A549 (cell line): ENCODE data around the gene ATG101. TPM values are rescaled to one million over a fixed set of nuclear protein-coding genes. Genes with fewer than 3 reads are reported as not detected.

Experiments used
- ATAC-seq, 2 experiments: fragments of 200-7000 bp in 1 of 2; fragments of >200 bp in 1 of 2; cut with Nextera tagmentation in 1 of 2; cut with Tn5 transposase in 1 of 2; 3 replicates each; pipeline versions ENCODE4 v1.8.0 to v1.9.1; 2018 to 2020; ENCODE audit warnings: mild to moderate bottlenecking in 1 of 2, moderate library complexity in 1 of 2
- CTCF ChIA-PET: fragments of 300-600 bp; sonication (Branson Sonifier 250); formaldehyde crosslinking; extraction: SDS; loops from one replicate; lab custom pipeline; 2021; ENCODE audit warnings: antibody characterized with exemption, inconsistent platforms; lab: Yijun Ruan, JAX
- POLR2A ChIA-PET: fragments of 350-600 bp; formaldehyde crosslinking; extraction: SDS; loops from one replicate; lab custom pipeline; 2021; ENCODE audit warnings: antibody characterized with exemption, inconsistent platforms; lab: Yijun Ruan, JAX
- DNase-seq, 2 experiments: peaks; one replicate each; pipeline versions ENCODE4 v3.0.0 to v3.0.0-alpha.2; 2011 to 2016; ENCODE audit warnings: low read depth in 1 of 2, low spot score in 1 of 2
- FAIRE-seq: peaks from 2 replicates; lab custom pipeline; 2011; peaks lifted over from hg19 to GRCh38; lab: Jason Lieb, UNC
- H3K27ac ChIP-seq, 2 experiments: fragments of >200 bp; sonication (Bioruptor Twin); formaldehyde crosslinking; 3 replicates each; pipeline ENCODE4 v1.5.1; 2016 to 2017
- H3K4me1 ChIP-seq: fragments of >200 bp; sonication (Bioruptor Twin); formaldehyde crosslinking; 3 replicates; pipeline ENCODE4 v1.6.1; 2016
- H3K4me2 ChIP-seq: fragments of >200 bp; sonication (Bioruptor Twin); formaldehyde crosslinking; 3 replicates; pipeline ENCODE4 v1.6.1; 2016
- H3K4me3 ChIP-seq: fragments of >200 bp; sonication (Bioruptor Twin); formaldehyde crosslinking; 3 replicates; pipeline ENCODE4 v1.5.1; 2016
- H3K9me3 ChIP-seq: fragments of >200 bp; sonication (Bioruptor Twin); formaldehyde crosslinking; 3 replicates; pipeline ENCODE4 v1.6.1; 2016
- CEBPB ChIP-seq, 2 experiments: fragments of >200 bp in 1 of 2; sonication (Bioruptor Twin) in 1 of 2; formaldehyde crosslinking in 1 of 2; IDR thresholded peaks; 2 replicates each; pipeline ENCODE4 v1.6.1; 2012 to 2016
- EHF ChIP-seq: fragments of 250-450 bp; sonication (Bioruptor Pico); IDR thresholded peaks from 2 replicates; pipeline ENCODE4 v1.5.0; 2020; ENCODE audit warnings: mild to moderate bottlenecking
- EHMT2 ChIP-seq: fragments of 200-600 bp; sonication (generic); IDR thresholded peaks from 2 replicates; pipeline ENCODE4 v1.6.1; 2016; ENCODE audit warnings: antibody characterized with exemption, low read depth, mild to moderate bottlenecking, moderate library complexity
- ESRRA ChIP-seq: fragments of 150-350 bp; IDR thresholded peaks from 2 replicates; pipeline ENCODE4 v1.6.1; 2014; ENCODE audit warnings: mild to moderate bottlenecking, low read length, borderline replicate concordance
- FOSB ChIP-seq: fragments of 250-450 bp; sonication (Bioruptor Pico); IDR thresholded peaks from 2 replicates; pipeline ENCODE4 v1.5.0; 2020; ENCODE audit warnings: mild to moderate bottlenecking, moderate library complexity
- FOSL2 ChIP-seq, 2 experiments: fragments of 450-650 bp in 1 of 2; fragments of >200 bp in 1 of 2; sonication (Bioruptor Twin) in 1 of 2; formaldehyde crosslinking; IDR thresholded peaks; 2 replicates each; pipeline versions ENCODE4 v1.5.0 to v1.6.1; 2016 to 2020; ENCODE audit warnings: mild to moderate bottlenecking in 1 of 2, moderate library complexity in 1 of 2
- FOXS1 ChIP-seq: fragments of 250-450 bp; sonication (Bioruptor Pico); IDR thresholded peaks from 2 replicates; pipeline ENCODE4 v1.5.0; 2020; ENCODE audit warnings: mild to moderate bottlenecking, moderate library complexity
- HDAC2 ChIP-seq: fragments of 200-600 bp; sonication (generic); IDR thresholded peaks from 2 replicates; pipeline ENCODE4 v1.6.1; 2016
- HEYL ChIP-seq: fragments of 250-450 bp; sonication (Bioruptor Pico); IDR thresholded peaks from 2 replicates; pipeline ENCODE4 v1.8.0; 2021; ENCODE audit warnings: mild to moderate bottlenecking, moderate library complexity
- HOXA7 ChIP-seq: fragments of 250-450 bp; sonication (Bioruptor Pico); IDR thresholded peaks from 2 replicates; pipeline ENCODE4 v1.5.0; 2020; ENCODE audit warnings: mild to moderate bottlenecking, moderate library complexity
- HOXB13 ChIP-seq: fragments of 250-450 bp; sonication (Bioruptor Pico); IDR thresholded peaks from 2 replicates; pipeline ENCODE4 v1.5.0; 2020; ENCODE audit warnings: low read depth, mild to moderate bottlenecking, moderate library complexity
- HOXB5 ChIP-seq: fragments of 250-450 bp; sonication (Bioruptor Pico); IDR thresholded peaks from 2 replicates; pipeline ENCODE4 v1.5.0; 2020; ENCODE audit warnings: mild to moderate bottlenecking, moderate library complexity
- JUN ChIP-seq, 2 experiments: fragments of >200 bp; sonication (Bioruptor Twin); formaldehyde crosslinking; IDR thresholded peaks; 2 replicates in 1 of 2; 3 replicates in 1 of 2; pipeline ENCODE4 v1.6.1; 2016 to 2017
- NR3C1 ChIP-seq: fragments of >200 bp; sonication (Bioruptor Twin); formaldehyde crosslinking; IDR thresholded peaks from 3 replicates; pipeline ENCODE4 v1.6.1; 2017
- POLR2AphosphoS2 ChIP-seq: conservative IDR thresholded peaks from 2 replicates; pipeline ENCODE4 v1.6.1; 2012; ENCODE audit warnings: low read length, improper control_type of control experiment, inconsistent platforms
- RARB ChIP-seq: fragments of 250-450 bp; sonication (Bioruptor Pico); IDR thresholded peaks from 2 replicates; pipeline ENCODE4 v1.8.0; 2021; ENCODE audit warnings: mild to moderate bottlenecking, moderate library complexity
- RFX5 ChIP-seq: fragments of 450-650 bp; IDR thresholded peaks from 2 replicates; pipeline ENCODE4 v1.7.1; 2014; ENCODE audit warnings: antibody characterized with exemption, mild to moderate bottlenecking, moderate library complexity
- TFCP2L1 ChIP-seq: fragments of 250-450 bp; sonication (Bioruptor Pico); IDR thresholded peaks from 2 replicates; pipeline ENCODE4 v1.5.0; 2021; ENCODE audit warnings: mild to moderate bottlenecking
- TP53 ChIP-seq: fragments of 250-450 bp; sonication (Bioruptor Pico); IDR thresholded peaks from 2 replicates; pipeline ENCODE4 v1.5.0; 2021; ENCODE audit warnings: mild to moderate bottlenecking, moderate library complexity
- WGBS: methylation state at CpG from one replicate; pipeline ENCODE4 v1.1.6; 2017; ENCODE audit errors: missing lambda C conversion rate; 5-methylcytosine and 5-hydroxymethylcytosine counted together
- polyA plus RNA-seq, 4 experiments: library from polyadenylated mRNA; depleted of rRNA in 3 of 4; stranded (reverse); fragments of >200 nt; fragmentation: RNase III in 1 of 4; extraction: RNeasy Plus Mini Kit Qiagen cat#74134 plus additional on column Dnase treatment in 1 of 4; gene quantifications; 2 replicates in 3 of 4; 3 replicates in 1 of 4; pipeline ENCODE4 v1.2.3, GENCODE V29; 2011 to 2017
- TF ChIP-seq, protein P1 (sequence below): fragments of >200 bp; sonication (Bioruptor Twin); formaldehyde crosslinking; IDR thresholded peaks from 3 replicates; pipeline ENCODE4 v1.6.1; 2016
- TF ChIP-seq, protein P2 (sequence below): fragments of 200-600 bp; sonication (generic); IDR thresholded peaks from 2 replicates; pipeline ENCODE4 v1.6.1; 2016; ENCODE audit warnings: antibody characterized with exemption, mild to moderate bottlenecking, moderate library complexity
- TF ChIP-seq, protein P3 (sequence below): fragments of 250-450 bp; sonication (Bioruptor Pico); IDR thresholded peaks from 2 replicates; pipeline ENCODE4 v1.5.0; 2021; ENCODE audit warnings: mild to moderate bottlenecking, moderate library complexity, borderline replicate concordance

Gene ATG101
- polyA plus RNA-seq, 2 of the 4 experiments (the other 2 are of a cell fraction), result 87.9 to 141 TPM

DNA sequence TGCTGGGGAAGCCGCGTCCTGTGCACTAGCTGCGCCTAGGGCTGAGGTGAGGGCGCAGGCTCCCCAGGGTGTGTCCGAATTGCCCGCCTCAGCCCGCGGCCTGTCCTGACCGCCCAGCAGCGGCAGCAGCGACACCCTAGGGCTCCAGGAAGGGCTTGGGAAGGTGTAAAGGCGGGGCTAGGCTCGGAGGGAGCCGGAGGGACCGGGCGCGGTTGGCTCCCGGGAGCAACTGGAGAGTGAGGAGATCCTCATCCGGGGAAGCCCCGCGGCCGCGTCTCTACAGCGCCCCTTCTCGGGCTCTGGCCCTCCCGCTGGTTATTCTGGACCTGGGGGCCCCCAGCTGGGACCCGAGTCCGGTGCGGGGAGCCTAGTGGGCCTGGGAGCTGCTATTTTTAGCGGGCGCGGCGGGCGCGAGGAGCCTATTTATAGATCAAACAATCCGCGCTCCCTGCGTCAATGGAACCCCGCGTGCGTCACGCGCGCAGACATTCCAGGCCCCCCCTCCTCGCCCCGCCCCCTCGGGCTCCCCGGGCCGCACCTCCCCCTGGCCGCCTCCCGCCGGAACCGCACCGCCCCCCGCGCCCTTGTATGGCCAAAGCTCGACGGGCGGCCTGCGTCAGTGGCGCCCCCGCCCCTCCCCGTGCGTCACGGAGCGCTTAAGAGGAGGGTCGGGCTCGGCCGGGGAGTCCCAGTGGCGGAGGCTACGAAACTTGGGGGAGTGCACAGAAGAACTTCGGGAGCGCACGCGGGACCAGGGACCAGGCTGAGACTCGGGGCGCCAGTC is 18.8 kb upstream of the ATG101 start, which contains the start of gene NR4A1 (continued):
- peak; percentile 91; the same call in 1 of the 2 replicates for TF ChIP-seq FOXS1 (CRISPR knock-in tag)
- TF ChIP-seq, protein P1, sequence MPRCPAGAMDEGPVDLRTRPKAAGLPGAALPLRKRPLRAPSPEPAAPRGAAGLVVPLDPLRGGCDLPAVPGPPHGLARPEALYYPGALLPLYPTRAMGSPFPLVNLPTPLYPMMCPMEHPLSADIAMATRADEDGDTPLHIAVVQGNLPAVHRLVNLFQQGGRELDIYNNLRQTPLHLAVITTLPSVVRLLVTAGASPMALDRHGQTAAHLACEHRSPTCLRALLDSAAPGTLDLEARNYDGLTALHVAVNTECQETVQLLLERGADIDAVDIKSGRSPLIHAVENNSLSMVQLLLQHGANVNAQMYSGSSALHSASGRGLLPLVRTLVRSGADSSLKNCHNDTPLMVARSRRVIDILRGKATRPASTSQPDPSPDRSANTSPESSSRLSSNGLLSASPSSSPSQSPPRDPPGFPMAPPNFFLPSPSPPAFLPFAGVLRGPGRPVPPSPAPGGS, result peak; percentile 90

DNA sequence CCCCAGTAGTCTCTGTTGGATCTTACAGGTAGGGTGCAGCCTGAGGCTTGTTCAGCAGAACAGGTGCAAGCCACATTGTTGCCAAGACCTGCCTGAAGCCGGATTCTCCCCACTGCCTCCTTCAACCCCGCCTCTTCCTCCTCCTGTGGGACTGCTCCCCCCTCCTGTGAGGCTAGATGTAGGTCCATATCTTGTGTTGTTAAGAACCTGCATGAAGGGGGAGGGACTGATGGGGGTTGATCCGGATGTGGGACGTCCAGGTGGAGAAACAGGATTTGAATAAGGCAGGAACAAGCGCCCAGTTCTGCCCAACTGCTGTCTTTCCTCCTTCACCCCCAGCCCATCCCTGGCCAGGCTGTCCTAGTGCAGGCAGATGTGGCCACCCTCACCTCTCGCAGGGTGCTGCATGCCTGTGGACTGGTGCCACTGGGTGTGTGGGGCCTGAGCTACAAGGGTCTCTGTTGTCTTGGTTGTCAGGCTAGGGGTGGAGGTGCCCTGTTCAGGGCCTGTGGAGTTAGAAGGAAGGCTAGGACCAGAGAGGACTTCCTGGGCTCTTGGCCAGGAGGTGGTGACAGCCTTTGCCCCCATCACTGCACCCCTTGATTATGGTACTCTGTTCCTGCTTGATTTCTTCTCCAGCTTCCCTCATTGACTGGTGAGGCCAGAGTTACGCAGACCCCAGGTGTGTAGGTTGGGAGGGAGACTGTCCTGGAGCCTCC is 17.2 kb upstream of the ATG101 start:
- peaks cover 34% of the 10 kb centered on the region for H3K4me1 ChIP-seq
- ChIA-PET CTCF (interaction anchor here (1.0 to 42.5 kb wide), 4 partner anchors 9 to 929 kb away, joined by 4 to 1730 read pairs (median 18); no protein-coding TSS in a partner anchor), POLR2A (interaction anchor here (0.6 to 2.3 kb wide), 4 partner anchors 12 to 27 kb away, joined by 3 to 19 read pairs (median 7); no protein-coding TSS in a partner anchor)
- ATAC-seq (no peak), FAIRE-seq (no peak), DNase-seq (peak in 1 of 2 experiments; percentile 73)
- peak overlapping the region; percentile 96 for H3K4me2 ChIP-seq
- TF ChIP-seq JUN (IDR thresholded peaks at IDR 0.05) (0 out of 5 replicates have a peak, but pooled peaks of 1 of the 2 experiments have one; percentile 13), CEBPB (IDR thresholded peaks at IDR 0.05) (no peak), EHF (CRISPR knock-in tag) (peak; percentile 59; the same call in 1 of the 2 replicates), HDAC2 (no peak), HEYL (CRISPR knock-in tag) (0 out of 2 replicates have a peak, but pooled peaks have one; percentile 8), EHMT2 (no peak), RFX5 (0 out of 2 replicates have a peak, but pooled peaks have one; percentile 25), FOSL2 (IDR thresholded peaks at IDR 0.05) (no peak), FOSL2 (CRISPR knock-in tag; IDR thresholded peaks at IDR 0.05) (0 out of 2 replicates have a peak, but pooled peaks have one; percentile 2), FOXS1 (CRISPR knock-in tag) (no peak), FOSB (CRISPR knock-in tag) (peak; percentile 90), TP53 (CRISPR knock-in tag) (peak; percentile 95; the same call in 1 of the 2 replicates), POLR2AphosphoS2 (peak; percentile 28; the same call in 1 of the 2 replicates), HOXA7 (CRISPR knock-in tag) (peak; percentile 96; the same call in 1 of the 2 replicates), TFCP2L1 (CRISPR knock-in tag) (peak; percentile 94), NR3C1 (no peak), RARB (CRISPR knock-in tag) (peak; percentile 23; the same call in 1 of the 2 replicates), HOXB13 (CRISPR knock-in tag) (peak; percentile 51; the same call in 1 of the 2 replicates), HOXB5 (CRISPR knock-in tag) (peak; percentile 25; the same call in 1 of the 2 replicates), ESRRA (no peak)
- TF ChIP-seq, protein P2, sequence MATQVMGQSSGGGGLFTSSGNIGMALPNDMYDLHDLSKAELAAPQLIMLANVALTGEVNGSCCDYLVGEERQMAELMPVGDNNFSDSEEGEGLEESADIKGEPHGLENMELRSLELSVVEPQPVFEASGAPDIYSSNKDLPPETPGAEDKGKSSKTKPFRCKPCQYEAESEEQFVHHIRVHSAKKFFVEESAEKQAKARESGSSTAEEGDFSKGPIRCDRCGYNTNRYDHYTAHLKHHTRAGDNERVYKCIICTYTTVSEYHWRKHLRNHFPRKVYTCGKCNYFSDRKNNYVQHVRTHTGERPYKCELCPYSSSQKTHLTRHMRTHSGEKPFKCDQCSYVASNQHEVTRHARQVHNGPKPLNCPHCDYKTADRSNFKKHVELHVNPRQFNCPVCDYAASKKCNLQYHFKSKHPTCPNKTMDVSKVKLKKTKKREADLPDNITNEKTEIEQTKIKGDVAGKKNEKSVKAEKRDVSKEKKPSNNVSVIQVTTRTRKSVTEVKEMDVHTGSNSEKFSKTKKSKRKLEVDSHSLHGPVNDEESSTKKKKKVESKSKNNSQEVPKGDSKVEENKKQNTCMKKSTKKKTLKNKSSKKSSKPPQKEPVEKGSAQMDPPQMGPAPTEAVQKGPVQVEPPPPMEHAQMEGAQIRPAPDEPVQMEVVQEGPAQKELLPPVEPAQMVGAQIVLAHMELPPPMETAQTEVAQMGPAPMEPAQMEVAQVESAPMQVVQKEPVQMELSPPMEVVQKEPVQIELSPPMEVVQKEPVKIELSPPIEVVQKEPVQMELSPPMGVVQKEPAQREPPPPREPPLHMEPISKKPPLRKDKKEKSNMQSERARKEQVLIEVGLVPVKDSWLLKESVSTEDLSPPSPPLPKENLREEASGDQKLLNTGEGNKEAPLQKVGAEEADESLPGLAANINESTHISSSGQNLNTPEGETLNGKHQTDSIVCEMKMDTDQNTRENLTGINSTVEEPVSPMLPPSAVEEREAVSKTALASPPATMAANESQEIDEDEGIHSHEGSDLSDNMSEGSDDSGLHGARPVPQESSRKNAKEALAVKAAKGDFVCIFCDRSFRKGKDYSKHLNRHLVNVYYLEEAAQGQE, result no peak
- TF ChIP-seq, protein P3, sequence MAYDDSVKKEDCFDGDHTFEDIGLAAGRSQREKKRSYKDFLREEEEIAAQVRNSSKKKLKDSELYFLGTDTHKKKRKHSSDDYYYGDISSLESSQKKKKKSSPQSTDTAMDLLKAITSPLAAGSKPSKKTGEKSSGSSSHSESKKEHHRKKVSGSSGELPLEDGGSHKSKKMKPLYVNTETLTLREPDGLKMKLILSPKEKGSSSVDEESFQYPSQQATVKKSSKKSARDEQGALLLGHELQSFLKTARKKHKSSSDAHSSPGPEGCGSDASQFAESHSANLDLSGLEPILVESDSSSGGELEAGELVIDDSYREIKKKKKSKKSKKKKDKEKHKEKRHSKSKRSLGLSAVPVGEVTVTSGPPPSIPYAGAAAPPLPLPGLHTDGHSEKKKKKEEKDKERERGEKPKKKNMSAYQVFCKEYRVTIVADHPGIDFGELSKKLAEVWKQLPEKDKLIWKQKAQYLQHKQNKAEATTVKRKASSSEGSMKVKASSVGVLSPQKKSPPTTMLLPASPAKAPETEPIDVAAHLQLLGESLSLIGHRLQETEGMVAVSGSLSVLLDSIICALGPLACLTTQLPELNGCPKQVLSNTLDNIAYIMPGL (CRISPR knock-in tag), result 0 out of 2 replicates have a peak, but pooled peaks have one; percentile 13
- peak overlapping the region; percentile 75 for H3K4me3 ChIP-seq
- WGBS, result 63% methylated on average over 7 of the region's 7 CpGs
- no peaks in the 10 kb centered on the region for H3K9me3 ChIP-seq
- H3K27ac ChIP-seq, result peak overlapping the region; percentile 90 to 95; a peak in 5 of 6 replicates
